Testis (tissue), 2 donors: ENCODE data around the gene TUBGCP3.

Experiments
- POLR2A ChIP-seq: fragments of 450-650 bp; IDR thresholded peaks from one replicate; pipeline ENCODE4 v1.6.1; 2017; ENCODE audit warnings: antibody characterized with exemption, mild to moderate bottlenecking, moderate library complexity
- TF ChIP-seq, protein P1 (sequence below), 3 experiments: fragments of 450-650 bp in 2 of 3; fragments of 200-600 bp in 1 of 3; sonication (generic) in 1 of 3; IDR thresholded peaks; one replicate each; pipeline ENCODE4 v1.5.1; 2016 to 2019; ENCODE audit warnings: antibody characterized with exemption in 3 of 3, mild to moderate bottlenecking in 2 of 3, moderate library complexity in 1 of 3

DNA sequence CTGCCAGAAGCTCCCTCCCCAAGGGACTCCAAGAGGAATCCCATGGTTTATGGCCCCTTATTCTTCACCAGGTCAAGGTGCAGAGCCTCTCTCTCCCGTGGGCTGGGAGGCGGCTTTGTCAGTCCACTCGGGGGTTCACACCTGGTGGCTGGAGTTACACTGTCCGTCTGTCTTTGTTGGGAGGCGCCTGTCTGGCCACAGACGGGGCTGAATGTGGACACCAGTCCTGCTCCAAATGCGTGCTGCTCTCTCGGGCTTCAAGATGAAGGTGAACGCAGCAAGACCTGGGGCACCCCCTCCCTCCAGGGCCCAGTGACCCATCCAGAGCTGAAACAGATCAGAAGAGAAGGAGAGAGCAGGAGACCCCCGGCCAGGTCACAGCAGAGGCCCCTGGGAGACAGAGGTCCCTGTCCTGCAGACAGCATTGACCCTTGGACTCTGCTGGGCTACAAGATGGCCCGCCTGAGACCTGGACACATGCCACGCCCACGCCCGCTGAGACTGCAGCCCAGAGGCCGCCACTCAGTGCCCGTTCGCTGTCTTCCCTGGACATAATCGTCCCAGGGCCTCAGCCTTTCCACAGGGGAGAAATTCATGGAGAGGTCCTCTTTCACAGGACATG is 29.9 kb upstream of the TUBGCP3 start:
- TF ChIP-seq, protein P1, sequence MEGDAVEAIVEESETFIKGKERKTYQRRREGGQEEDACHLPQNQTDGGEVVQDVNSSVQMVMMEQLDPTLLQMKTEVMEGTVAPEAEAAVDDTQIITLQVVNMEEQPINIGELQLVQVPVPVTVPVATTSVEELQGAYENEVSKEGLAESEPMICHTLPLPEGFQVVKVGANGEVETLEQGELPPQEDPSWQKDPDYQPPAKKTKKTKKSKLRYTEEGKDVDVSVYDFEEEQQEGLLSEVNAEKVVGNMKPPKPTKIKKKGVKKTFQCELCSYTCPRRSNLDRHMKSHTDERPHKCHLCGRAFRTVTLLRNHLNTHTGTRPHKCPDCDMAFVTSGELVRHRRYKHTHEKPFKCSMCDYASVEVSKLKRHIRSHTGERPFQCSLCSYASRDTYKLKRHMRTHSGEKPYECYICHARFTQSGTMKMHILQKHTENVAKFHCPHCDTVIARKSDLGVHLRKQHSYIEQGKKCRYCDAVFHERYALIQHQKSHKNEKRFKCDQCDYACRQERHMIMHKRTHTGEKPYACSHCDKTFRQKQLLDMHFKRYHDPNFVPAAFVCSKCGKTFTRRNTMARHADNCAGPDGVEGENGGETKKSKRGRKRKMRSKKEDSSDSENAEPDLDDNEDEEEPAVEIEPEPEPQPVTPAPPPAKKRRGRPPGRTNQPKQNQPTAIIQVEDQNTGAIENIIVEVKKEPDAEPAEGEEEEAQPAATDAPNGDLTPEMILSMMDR (IDR thresholded peaks at IDR 0.05): no peak
- TF ChIP-seq POLR2A: no peak
